NCI-H1417 treated with DMSO at 0.1 percent for 48 hours (cell line): ENCODE results near the gene ZNF780B.
"Not testable (repeated sequence)": the region's sequence is repeated elsewhere in the genome, so short reads cannot be mapped to it uniquely, and the experiment has no call there.

Experiments
- DNase-seq: peaks from one replicate; lab custom pipeline; 2025; lab: John Stamatoyannopoulos, UW

ZNF780B gene

DNA sequence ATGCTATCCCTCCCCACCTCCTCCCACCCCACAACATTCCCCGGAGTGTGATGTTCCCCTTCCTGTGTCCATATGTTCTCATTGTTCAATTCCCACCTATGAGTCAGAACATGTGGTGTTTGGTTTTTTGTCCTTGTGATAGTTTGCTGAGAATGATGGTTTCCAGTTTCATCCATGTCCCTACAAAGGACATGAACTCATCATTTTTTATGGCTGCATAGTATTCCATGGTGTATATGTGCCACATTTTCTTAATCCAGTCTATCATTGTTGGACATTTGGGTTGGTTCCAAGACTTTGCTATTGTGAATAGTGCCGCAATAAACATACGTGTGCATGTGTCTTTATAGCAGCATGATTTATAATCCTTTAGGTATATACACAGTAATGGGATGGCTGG is 18.0 kb downstream of the ZNF780B start:
- DNase-seq: not testable (repeated sequence)

- no peak for DNase-seq
These were observed 20.0 kb downstream of the ZNF780B start for GRCh38 chr19:40035996-40036395.

DNA sequence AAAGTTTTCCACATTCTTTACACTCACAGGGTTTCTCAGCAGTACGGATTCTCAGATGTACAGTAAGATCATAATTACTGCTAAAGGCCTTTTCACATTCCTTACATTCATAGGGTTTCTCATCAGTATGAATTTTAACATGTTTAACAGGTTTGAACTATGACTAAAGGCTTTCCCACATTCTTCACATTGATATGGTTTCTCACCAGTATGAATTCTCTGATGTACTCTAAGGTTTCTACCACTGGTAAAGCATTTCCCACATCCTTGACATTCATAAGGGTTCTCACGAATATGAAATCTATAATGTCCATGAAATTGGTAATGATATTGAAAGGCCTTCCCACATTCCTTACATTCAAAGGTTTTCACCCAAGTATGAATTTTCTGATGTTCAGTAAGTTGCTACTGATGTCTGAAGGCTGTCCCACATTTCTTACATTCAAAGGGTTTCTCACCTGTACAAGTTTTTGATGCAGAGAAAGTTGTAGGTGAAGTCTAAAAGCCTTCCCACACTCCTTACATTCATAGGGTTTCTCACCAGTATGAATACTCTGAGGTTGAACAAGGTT is 22.0 kb downstream of the ZNF780B start:
- DNase-seq: no peak

- no peak for DNase-seq
These were observed 29.4 kb downstream of the ZNF780B start for GRCh38 chr19:40026597-40026970.

DNA sequence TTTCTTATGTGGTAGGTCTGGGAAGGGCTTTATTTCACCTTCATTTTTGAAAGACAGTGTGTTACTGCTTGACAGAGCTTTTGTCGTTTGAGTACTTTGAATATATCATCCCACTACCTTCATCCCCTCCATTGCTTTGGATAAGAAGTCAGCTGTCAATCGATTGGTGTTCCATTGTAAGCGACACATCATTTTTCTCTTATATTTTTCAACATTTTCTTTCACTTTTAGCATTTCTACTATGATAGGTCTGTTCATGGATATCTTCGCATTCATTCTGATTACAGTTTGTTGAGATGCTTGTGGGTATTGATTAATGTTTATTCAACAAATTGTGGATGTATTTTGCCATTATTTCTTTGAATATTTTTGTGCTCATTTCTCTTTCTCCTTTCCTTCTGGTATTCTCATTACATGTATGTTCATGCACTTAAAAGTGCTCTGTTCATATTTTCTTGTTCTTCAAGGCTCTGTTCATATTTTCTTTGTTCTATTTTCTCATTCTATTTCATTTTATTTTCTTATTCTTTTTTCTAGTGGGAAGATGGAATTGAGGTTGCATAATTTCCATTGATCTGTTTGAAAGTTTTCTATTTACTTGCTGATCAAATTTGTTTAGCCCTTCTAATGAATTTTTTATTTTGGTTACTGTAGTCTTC is 30.0 kb downstream of the ZNF780B start:
- no peak for DNase-seq

- DNase-seq: no peak
These were observed 32.1 kb downstream of the ZNF780B start for GRCh38 chr19:40023969-40024368.

- no peak for DNase-seq
These were observed 42.0 kb downstream of the ZNF780B start for GRCh38 chr19:40013991-40014390.

DNA sequence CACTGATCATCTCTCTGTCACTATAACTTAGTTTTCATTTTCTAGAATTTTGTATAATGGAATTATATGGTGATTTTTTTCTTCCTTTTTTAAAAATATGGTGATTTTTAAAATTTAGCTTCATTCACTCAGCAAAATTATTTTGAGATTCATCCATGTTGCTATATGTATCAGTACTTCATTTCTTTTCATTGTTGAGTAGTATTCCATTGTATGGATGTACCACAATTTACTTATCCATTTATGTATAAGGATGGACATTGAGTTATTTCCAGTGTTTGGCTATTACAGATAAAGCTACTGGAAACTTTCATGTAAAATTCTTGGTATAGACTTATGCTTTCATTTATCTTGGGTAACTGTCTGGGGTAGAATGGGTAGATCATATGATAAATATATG is 46.4 kb downstream of the ZNF780B start:
- no peak for DNase-seq

DNA sequence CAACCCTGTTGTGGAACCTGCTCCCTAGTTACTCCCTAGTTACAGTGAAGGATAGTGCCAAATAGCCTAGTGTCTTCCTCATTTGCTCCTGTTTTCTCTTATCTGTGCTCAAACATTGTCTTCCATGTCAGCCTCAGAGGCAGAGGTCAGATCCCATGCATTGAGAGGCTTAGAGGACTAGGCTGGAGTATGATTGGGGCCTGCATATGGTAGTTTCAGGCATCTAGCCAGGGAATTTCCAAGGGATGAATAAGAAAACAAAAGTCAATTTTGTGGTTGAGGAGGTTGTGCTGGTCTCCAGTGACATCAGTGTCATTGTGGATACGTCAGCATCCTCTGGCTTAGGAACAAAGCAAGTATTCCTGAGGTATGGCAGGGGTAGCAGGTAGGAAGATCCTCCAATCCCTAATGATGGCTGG is 49.7 kb downstream of the ZNF780B start:
- no peak for DNase-seq

GRCh38 chr19:40005691-40006272 is 50.2 kb downstream of the ZNF780B start:
- DNase-seq: no peak

- DNase-seq: no peak
These were observed 57.5 kb downstream of the ZNF780B start for GRCh38 chr19:39998501-39998900.

GRCh38 chr19:39997638-39998216 is 58.3 kb downstream of the ZNF780B start:
- DNase-seq: no peak

DNA sequence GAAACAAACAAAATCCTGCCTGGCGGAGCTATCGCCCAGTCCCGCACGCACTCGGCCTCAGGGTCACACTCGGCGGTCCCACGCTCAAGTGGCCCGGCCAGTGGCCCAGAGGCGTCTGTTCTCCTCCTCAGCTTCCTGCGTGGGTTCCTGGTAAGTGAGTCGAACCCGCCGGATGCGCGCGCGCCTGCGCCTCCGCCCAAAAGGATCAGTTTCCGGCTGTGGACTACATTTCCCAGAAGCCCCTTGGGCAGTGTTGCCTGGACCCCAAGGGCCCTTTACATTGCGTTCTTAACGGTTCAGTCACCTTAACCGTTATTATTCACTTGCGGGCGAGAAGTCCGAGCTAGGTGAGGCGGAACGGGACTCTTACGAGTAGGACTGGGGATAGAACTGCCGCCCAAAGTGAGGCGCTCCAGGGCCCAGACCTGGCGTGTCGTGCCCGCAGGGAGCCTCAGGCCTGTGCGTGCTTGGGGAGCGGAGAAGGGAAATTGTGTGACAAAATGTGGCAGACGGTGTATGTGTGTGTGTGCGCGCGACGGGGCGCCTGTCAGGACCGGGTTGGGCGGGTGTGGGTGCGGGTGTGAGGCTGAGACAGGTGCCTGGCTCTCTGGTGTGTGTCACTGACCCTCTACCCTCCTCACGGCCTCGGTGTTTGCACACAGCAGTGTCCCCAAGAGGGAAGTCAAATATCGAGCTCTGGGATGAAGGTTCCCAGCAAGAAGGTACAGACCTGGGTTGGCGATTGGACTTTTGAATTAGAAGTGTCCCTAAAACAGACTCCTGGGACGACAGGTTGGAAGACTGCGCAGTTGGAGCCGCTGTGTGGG is 59.0 kb downstream of the ZNF780B start, which contains the start of gene ZNF546:
Gene ZNF546, plus strand, starts transcription at position 250 of the 827 bp plus-strand sequence. CDS start 1,267 bp downstream, outside the sequence.
- DNase-seq: peak; percentile 5

DNA sequence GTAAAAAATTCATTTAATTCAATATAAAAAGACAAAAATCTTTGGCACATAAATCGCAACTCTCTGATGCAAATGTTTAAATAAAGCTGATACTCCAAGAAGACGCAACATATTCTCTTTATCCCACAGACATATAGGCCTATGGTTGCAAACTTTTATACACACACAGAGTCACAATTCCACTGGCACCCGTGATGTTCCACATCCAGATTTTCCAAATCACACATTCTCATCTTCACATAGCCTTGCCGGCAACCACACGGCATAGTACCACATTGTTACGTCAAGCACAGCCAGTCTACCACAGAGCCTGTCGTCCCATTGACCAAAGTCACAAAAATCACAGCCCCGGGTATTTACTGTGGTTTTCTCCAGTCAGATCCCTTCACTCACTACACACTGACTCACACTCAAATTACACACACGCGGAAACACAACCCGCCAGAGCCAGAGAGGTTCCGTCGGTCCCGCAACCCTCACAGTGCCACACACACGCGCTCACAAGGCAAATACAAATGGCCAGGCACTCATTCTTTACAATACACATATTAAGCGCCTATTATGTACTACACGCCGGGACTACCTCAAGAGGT is 59.7 kb downstream of the ZNF780B start:
- DNase-seq: no peak

- no peak for DNase-seq
These were observed 60.2 kb downstream of the ZNF780B start for GRCh38 chr19:39995794-39996193.

GRCh38 chr19:39994361-39994760 is 61.7 kb downstream of the ZNF780B start:
- DNase-seq: no peak

DNA sequence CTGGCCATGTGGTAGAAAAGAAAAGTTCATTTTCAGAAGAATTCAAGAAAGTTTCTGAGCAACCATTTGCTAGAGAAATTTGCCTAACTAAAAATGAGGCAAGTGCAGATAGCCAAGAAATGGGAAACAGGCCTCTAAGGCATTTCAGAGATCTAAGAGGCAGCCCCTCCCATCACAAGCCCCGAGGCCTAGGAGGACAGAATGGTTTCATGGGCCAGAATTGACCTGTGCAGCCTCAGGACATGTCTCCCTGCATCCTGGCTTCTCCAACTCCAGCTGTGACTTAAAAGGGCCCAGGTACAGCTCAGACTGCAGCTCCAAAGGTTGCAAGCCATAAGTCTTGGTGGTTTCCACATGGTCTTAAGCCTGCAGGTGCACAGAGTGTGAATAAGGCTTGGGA is 62.4 kb downstream of the ZNF780B start:
- DNase-seq: no peak

DNA sequence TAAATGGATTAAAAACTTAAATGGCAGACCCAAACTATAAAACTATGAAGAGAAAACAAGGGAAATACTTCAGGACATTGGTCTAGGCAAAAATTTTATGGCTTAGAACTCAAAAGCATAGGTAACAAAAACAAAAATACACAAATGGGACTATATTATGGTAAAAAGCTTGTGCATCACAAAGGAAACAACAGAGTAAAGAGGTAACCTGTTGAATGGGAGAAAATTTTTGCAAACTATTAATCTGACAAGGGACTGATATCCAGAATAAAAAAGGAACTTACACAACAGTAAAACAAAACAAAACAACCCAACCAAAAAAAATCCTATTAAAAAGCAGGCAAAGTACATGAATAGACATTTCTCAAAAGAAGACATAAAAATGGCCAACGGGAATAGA is 68.4 kb downstream of the ZNF780B start:
- DNase-seq: no peak

- no peak for DNase-seq
These were observed 68.9 kb downstream of the ZNF780B start for GRCh38 chr19:39987167-39987566.

DNA sequence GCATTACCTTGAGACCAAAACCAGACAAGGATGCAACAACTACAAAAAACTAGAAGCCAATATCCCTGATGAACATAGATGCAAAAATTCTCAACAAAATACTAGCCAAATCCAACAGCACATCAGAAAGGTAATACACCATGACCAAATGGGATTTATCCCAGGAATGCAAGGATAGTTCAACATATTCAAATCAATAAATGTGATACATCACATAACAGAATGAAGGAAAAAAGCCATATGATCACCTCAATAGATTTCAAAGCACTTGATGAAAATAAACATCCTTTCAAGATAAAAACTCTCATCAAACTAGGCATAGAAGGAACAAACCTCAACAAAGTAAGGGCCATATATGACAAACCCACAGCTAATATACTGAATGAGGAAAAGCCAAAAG is 69.4 kb downstream of the ZNF780B start:
- no peak for DNase-seq

GRCh38 chr19:39983695-39984300 is 72.2 kb downstream of the ZNF780B start:
- DNase-seq: no peak

- DNase-seq: no peak
These were observed 73.1 kb downstream of the ZNF780B start for GRCh38 chr19:39982883-39983282.
